Body of pancreas (tissue), 4 donors: ENCODE measurements around the gene PDE11A.

Experiments
- CTCF ChIP-seq, 7 experiments: fragments of 450-650 bp in 4 of 7; fragments of 200-600 bp in 3 of 7; sonication (generic) in 3 of 7; IDR thresholded peaks; one replicate each; pipeline ENCODE4 v1.5.1; 2016 to 2019; ENCODE audit warnings: antibody characterized with exemption in 7 of 7
- POLR2A ChIP-seq, 3 donors: fragments of 450-650 bp; IDR thresholded peaks; one replicate each; pipeline ENCODE4 v1.6.1; 2016; ENCODE audit warnings: antibody characterized with exemption in 3 of 3, mild to moderate bottlenecking in 2 of 3

- TF ChIP-seq CTCF (IDR thresholded peaks at IDR 0.05), result no peak
- TF ChIP-seq POLR2A (IDR thresholded peaks at IDR 0.05), result no peak
Measured at GRCh38 chr2:177646791-177647190, 425.8 kb downstream of the PDE11A start.
